Mesodermal cell (in vitro differentiated cells): ENCODE measurements around the gene STX12.

Source experiments
- H3K27ac ChIP-seq: 2 replicates; pipeline ENCODE4 v1.7.0; 2013; ENCODE audit warnings: mild to moderate bottlenecking, low read depth, low read length, moderate library complexity; ENCODE audit not compliant: severe bottlenecking
- H3K36me3 ChIP-seq: 2 replicates; pipeline ENCODE4 v1.7.1; 2013; ENCODE audit warnings: mild to moderate bottlenecking, low read length, moderate library complexity; ENCODE audit not compliant: control insufficient read depth, insufficient read depth
- H3K4me1 ChIP-seq: one replicate; pipeline ENCODE4 v1.7.1; 2013; ENCODE audit warnings: mild to moderate bottlenecking, low read length; ENCODE audit not compliant: insufficient read depth, control insufficient read depth, poor library complexity, severe bottlenecking
- H3K4me3 ChIP-seq: 2 replicates; pipeline ENCODE4 v1.7.0; 2013; ENCODE audit warnings: low read length, control low read depth, mild to moderate bottlenecking; ENCODE audit not compliant: insufficient read depth, poor library complexity, severe bottlenecking; ENCODE audit errors: extremely low read depth
- H3K9me3 ChIP-seq: 2 replicates; pipeline ENCODE4 v1.7.1; 2013; ENCODE audit warnings: mild to moderate bottlenecking, low read length, moderate library complexity; ENCODE audit not compliant: control insufficient read depth
- WGBS, 2 experiments: methylation state at CpG; one replicate each; pipeline ENCODE4 v1.1.5; 2013; ENCODE audit warnings: missing lambda C conversion rate in 2 of 2; ENCODE audit not compliant: insufficient coverage in 2 of 2; 5-methylcytosine and 5-hydroxymethylcytosine counted together

Gene STX12

DNA sequence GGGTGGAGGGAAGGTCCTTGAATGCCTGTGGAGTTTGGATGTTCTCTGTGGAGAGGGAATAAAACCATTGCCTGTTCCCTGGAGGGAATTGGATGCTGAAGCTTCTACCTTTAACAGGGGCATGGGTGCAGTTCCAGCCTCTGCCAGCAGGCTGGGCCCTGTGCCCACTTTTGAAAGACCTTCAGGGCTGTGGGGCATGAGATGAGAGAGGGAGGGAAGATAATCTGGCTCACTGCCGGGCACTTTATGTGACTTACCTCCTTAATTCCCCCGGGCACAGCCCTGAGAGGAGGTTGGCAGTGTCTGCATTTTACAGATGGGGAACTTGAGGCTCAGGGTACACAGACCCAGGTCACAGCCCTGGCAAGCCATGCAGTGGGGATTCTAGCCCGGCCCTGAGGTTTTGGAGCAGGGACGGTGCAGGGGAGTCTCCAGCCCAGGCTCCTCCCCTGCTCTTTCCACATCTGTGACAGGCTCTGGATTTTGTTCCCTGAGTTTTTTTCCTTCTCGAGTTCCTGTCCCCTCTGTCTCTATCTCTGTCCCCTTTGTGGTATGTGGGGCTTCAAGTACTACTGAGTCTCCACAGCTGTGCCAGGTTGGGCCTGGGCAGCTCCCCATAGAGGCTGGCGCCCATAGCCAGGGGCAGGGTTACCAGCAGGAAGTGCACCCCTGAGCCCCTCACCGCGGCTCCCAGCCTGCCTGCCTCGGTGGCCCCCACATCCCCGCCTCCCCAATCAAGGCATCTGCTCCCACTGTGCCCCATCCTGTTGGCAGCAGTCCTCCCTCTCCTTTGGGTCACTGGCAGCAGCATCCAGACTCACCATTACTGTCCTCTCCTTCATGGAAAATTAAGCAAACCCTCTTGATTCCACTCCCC is 85.3 kb downstream of the STX12 start:
- Histone ChIP-seq H3K9me3 (no peaks in the 10 kb centered on the region), H3K27ac (no peak overlapping the region), H3K4me3 (no peak overlapping the region), H3K4me1 (no peaks in the 10 kb centered on the region), H3K36me3 (no peaks in the 10 kb centered on the region)
- 68 to 93% methylated on average over 3 to 9 of the region's 10 CpGs for whole genome bisulfite sequencing, 2 experiments

DNA sequence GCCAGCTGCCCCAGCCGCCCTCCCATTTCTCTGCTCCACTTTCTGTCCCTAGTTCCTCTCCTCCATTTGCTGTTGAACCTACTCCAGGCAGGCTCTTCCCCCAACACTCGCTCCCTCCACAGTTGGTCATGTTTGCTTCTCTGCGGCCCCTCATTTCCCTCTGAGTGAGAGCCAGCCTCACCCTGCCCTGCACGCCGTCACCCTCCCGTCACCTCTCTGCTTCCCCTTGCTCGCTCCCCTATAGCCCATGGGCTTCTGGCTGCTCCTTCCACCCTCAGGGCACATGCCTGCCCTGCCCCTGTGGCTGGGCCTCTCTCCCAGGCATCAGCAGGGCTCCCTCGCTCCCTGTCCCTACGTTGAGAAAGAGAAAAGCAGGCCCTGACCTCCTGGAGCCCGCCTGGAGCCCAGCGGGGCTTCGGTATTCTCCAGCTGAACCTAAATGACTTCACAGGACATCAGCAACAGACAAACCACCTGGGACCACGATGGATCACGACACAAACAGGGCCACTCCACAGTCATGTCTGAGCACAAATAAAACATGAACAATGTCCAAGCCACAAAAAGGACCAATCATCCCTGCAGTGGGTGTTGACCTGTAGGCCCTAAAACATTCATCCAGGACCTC is 86.0 kb downstream of the STX12 start:
- Histone ChIP-seq H3K4me3 (no peak overlapping the region), H3K4me1 (no peaks in the 10 kb centered on the region), H3K36me3 (no peaks in the 10 kb centered on the region), H3K9me3 (no peaks in the 10 kb centered on the region), H3K27ac (no peak overlapping the region)
- WGBS, 2 experiments, result 86% methylated on average over 12 to 14 of the region's 14 CpGs

- 98% methylated on average over 6 to 8 of the region's 10 CpGs for WGBS, 2 experiments
- H3K4me3 ChIP-seq, result no peak overlapping the region
- no peaks in the 10 kb centered on the region for H3K4me1 ChIP-seq
- H3K9me3 ChIP-seq, result no peaks in the 10 kb centered on the region
- no peak overlapping the region for H3K27ac ChIP-seq
- no peaks in the 10 kb centered on the region for H3K36me3 ChIP-seq
Measured at GRCh38 chr1:27861436-27861835, 88.4 kb downstream of the STX12 start.

DNA sequence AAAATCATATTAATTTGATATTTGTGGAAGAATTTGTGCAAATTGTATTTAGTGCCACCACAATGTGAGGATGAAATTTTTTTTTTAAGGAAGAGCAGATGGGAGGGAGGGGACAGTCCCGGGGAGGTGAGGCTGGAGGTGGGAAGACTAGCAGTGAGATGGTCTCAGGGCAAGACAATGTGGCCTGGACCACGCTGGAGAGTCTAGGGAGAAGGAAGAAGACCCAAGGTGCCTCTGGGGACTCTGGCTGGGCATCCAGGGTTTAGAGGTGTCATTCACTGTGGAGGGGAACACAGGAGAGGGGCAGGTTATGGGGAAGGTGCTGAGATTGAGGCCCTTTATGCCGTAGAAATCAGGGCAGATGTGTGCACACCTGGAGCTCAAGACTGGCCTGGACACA is 89.0 kb downstream of the STX12 start:
- 85 to 94% methylated on average over 3 of the region's 3 CpGs for WGBS, 2 experiments
- Histone ChIP-seq H3K9me3 (no peaks in the 10 kb centered on the region), H3K36me3 (no peaks in the 10 kb centered on the region), H3K4me3 (no peak overlapping the region), H3K4me1 (no peaks in the 10 kb centered on the region), H3K27ac (no peak overlapping the region)

GRCh38 chr1:27862671-27863537 is 89.9 kb downstream of the STX12 start:
- H3K4me1 ChIP-seq, result no peaks in the 10 kb centered on the region
- no peaks in the 10 kb centered on the region for H3K9me3 ChIP-seq
- H3K36me3 ChIP-seq, result no peaks in the 10 kb centered on the region
- H3K27ac ChIP-seq, result peak overlapping the region; percentile 64
- H3K4me3 ChIP-seq, result no peak overlapping the region
- WGBS, 2 experiments, result 89 to 92% methylated on average over 9 of the region's 9 CpGs

DNA sequence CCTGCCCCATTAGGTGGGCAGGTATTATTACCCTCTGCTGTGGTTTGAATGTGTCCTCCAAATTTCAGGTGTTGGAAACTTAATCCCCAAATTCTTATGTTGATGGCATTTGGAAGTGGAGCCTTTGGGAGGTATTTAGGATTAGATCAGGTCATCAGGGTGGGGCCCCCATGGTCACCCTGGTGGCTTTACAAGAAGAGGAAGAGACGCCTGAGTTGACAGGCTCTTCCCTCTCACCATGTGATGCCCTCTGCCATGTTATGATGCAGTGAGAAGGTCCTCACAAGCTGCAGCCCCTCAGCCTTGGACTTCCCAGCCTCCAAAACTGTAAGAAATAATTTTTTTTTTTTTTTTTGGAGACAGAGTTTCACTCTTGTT is 90.5 kb downstream of the STX12 start:
- H3K36me3 ChIP-seq, result no peaks in the 10 kb centered on the region
- no peaks in the 10 kb centered on the region for H3K4me1 ChIP-seq
- H3K4me3 ChIP-seq, result no peak overlapping the region
- no peaks in the 10 kb centered on the region for H3K9me3 ChIP-seq
- no CpG with 5 or more reads among the region's 1 CpG for WGBS, 2 experiments
- H3K27ac ChIP-seq, result peak overlapping the region; percentile 64

DNA sequence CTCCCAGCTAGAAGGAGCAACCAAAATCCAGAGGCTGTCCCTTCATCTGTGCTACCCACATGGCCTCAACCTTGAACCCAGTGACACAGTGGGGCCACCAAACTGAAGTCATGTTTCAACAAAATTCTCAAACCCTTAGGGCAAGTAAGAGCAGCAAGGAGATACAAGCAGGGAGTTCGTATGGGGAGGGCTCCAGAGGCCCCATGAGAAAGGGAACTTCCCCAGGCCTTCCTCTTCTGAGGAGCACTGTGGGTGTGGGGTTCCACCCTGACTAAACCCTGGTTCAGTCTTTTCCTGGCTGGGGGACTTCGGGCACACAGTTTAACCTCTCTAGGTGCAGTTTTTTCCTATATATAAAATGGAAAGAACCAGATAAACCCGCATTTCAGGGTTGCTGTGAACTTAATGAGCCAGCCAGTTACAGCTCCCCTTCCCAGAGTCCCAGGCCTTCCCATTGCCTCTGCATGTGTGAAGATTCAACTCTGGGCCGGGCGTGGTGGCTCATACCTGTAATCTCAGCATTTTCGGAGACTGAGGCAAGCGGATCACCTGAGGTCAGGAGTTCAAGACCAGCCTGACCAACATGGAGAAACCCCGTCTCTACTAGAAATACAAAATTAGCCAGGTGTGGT is 91.4 kb downstream of the STX12 start:
- Histone ChIP-seq H3K4me1 (no peaks in the 10 kb centered on the region), H3K27ac (no peak overlapping the region), H3K4me3 (no peak overlapping the region), H3K9me3 (no peaks in the 10 kb centered on the region), H3K36me3 (no peaks in the 10 kb centered on the region)
- WGBS, 2 experiments, result 91 to 97% methylated on average over 6 to 7 of the region's 8 CpGs

GRCh38 chr1:27865821-27866220 is 92.8 kb downstream of the STX12 start:
- Histone ChIP-seq H3K27ac (no peak overlapping the region), H3K9me3 (no peaks in the 10 kb centered on the region), H3K4me1 (no peaks in the 10 kb centered on the region), H3K4me3 (no peak overlapping the region), H3K36me3 (no peaks in the 10 kb centered on the region)
- WGBS, 2 experiments, result 94 to 97% methylated on average over 4 to 8 of the region's 10 CpGs

DNA sequence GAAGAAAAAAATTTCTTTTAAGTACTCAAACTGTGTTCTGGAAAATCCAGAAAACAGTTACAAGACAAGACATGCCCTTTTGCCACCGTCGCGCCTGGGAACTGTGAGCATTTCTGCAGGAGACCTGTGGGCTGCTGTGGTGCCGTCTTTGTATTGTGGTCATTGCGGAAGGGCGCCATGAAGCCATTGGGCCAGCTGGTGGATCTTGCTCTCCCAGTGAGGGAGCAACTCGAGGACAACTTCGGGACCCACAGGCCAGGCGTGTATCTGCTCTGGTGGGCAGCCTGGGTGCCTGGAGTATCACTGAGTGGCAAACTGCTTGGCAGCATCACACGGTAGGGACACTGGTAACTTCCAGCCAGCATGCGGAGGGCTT is 95.5 kb downstream of the STX12 start:
- H3K9me3 ChIP-seq, result no peaks in the 10 kb centered on the region
- no peak overlapping the region for H3K4me3 ChIP-seq
- no peaks in the 10 kb centered on the region for H3K36me3 ChIP-seq
- H3K4me1 ChIP-seq, result no peaks in the 10 kb centered on the region
- no peak overlapping the region for H3K27ac ChIP-seq
- 95% methylated on average over 11 of the region's 11 CpGs for WGBS, 2 experiments

GRCh38 chr1:27868932-27869718 is 96.1 kb downstream of the STX12 start:
- no peaks in the 10 kb centered on the region for H3K36me3 ChIP-seq
- H3K27ac ChIP-seq, result no peak overlapping the region
- H3K4me1 ChIP-seq, result no peaks in the 10 kb centered on the region
- 83 to 87% methylated on average over 13 to 16 of the region's 16 CpGs for WGBS, 2 experiments
- H3K9me3 ChIP-seq, result no peaks in the 10 kb centered on the region
- H3K4me3 ChIP-seq, result no peak overlapping the region
